Sigmoid colon (tissue), 4 donors: ENCODE measurements around the gene DDX21.

Experiments
- CTCF ChIP-seq, 4 experiments: fragments of 450-650 bp in 3 of 4; fragments of 200-600 bp in 1 of 4; IDR thresholded peaks; one replicate each; pipeline ENCODE4 v1.5.1; 2016 to 2019; ENCODE audit warnings: antibody characterized with exemption in 4 of 4, mild to moderate bottlenecking in 3 of 4, moderate library complexity in 2 of 4
- POLR2A ChIP-seq, 2 donors: fragments of 450-650 bp; IDR thresholded peaks; one replicate each; pipeline ENCODE4 v1.6.1; 2016; ENCODE audit warnings: antibody characterized with exemption in 2 of 2, mild to moderate bottlenecking in 2 of 2, moderate library complexity in 2 of 2
- POLR2AphosphoS5 ChIP-seq, 4 donors: sonication (generic); formaldehyde crosslinking; IDR thresholded peaks; one replicate each; pipeline ENCODE4 v1.6.1; 2017; ENCODE audit warnings: antibody characterized with exemption in 4 of 4

- TF ChIP-seq CTCF (IDR thresholded peaks at IDR 0.05) = no peak
- TF ChIP-seq POLR2A (IDR thresholded peaks at IDR 0.05) = no peak
- TF ChIP-seq POLR2AphosphoS5 (IDR thresholded peaks at IDR 0.05) = no peak
These were observed 1.3 kb downstream of the DDX21 start for GRCh38 chr10:68957284-68957615.
